Endothelial cell of umbilical vein (primary cell): ENCODE results near the gene ALOX15B. TPM values are rescaled to one million over a fixed set of nuclear protein-coding genes. Genes with fewer than 3 reads are reported as not detected.
"Not testable (repeated sequence)": the region's sequence is repeated elsewhere in the genome, so short reads cannot be mapped to it uniquely, and the experiment has no call there.

Experiments
- BruUV-seq: library from RNA; stranded (reverse); fragments of 400-500 nt; replicated peaks from 2 replicates; lab custom pipeline; 2021; lab: Mats Ljungman, UMichigan
- CTCF ChIA-PET: fragments of 300-600, 350-600 bp; sonication (Branson Sonifier 250); formaldehyde crosslinking; loops from one replicate; lab custom pipeline; 2021; ENCODE audit warnings: antibody characterized with exemption, inconsistent platforms; lab: Charles Lee
- POLR2A ChIA-PET: fragments of 300-600, 350-600 bp; sonication (Branson Sonifier 250); formaldehyde crosslinking; loops from one replicate; lab custom pipeline; 2021; ENCODE audit warnings: antibody characterized with exemption, inconsistent platforms; lab: Charles Lee
- DNase-seq: peaks from one replicate; pipeline ENCODE4 v3.0.0-alpha.2; 2011; ENCODE audit warnings: low read depth, low spot score
- FAIRE-seq: peaks from 2 replicates; lab custom pipeline; 2011; peaks lifted over from hg19 to GRCh38; lab: Jason Lieb, UNC
- H2AFZ ChIP-seq: 2 replicates; pipeline ENCODE4 v1.6.0; 2012; ENCODE audit warnings: low read depth, low read length, control low read depth, inconsistent platforms
- H3K27ac ChIP-seq: 2 replicates; pipeline ENCODE4 v1.5.1; 2011; ENCODE audit warnings: low read depth, mild to moderate bottlenecking, control low read depth, low read length, moderate library complexity; ENCODE audit not compliant: insufficient read depth
- H3K27me3 ChIP-seq, 2 experiments: 2 replicates each; pipeline versions ENCODE4 v1.6.0 to v1.6.1; 2011; ENCODE audit warnings: low read length in 2 of 2, mixed read lengths in 1 of 2; ENCODE audit not compliant: control insufficient read depth in 2 of 2, insufficient read depth in 2 of 2
- H3K36me3 ChIP-seq, 2 experiments: 2 replicates in 1 of 2; 3 replicates in 1 of 2; pipeline ENCODE4 v1.5.1; 2011; ENCODE audit warnings: low read length in 2 of 2, mild to moderate bottlenecking in 1 of 2, moderate library complexity in 1 of 2; ENCODE audit not compliant: control insufficient read depth in 2 of 2, insufficient read depth in 2 of 2; ENCODE audit errors: extremely low read depth in 1 of 2
- H3K4me1 ChIP-seq: 3 replicates; pipeline ENCODE4 v1.5.1; 2011; ENCODE audit warnings: mild to moderate bottlenecking, low read length; ENCODE audit not compliant: control insufficient read depth, insufficient read depth; ENCODE audit errors: extremely low read depth
- H3K4me2 ChIP-seq: 2 replicates; pipeline ENCODE4 v1.6.1; 2011; ENCODE audit warnings: low read length, control low read depth, mixed read lengths; ENCODE audit not compliant: insufficient read depth
- H3K4me3 ChIP-seq, 3 experiments: fragments of 200-600 bp in 1 of 3; sonication (generic), shearing (Covaris generic) in 1 of 3; replicated peaks in 1 of 3; 2 replicates each; pipeline ENCODE4 v1.5.1; 2011 to 2016; ENCODE audit warnings: control low read depth in 3 of 3, low read length in 3 of 3, mild to moderate bottlenecking in 2 of 3, inconsistent platforms in 1 of 3, low read depth in 1 of 3, moderate library complexity in 1 of 3; ENCODE audit not compliant: insufficient read depth in 1 of 3
- H3K79me2 ChIP-seq: 2 replicates; pipeline ENCODE4 v1.6.0; 2012; ENCODE audit warnings: low read length, inconsistent platforms; ENCODE audit not compliant: control insufficient read depth, insufficient read depth
- H3K9ac ChIP-seq: replicated peaks from 2 replicates; pipeline ENCODE3; 2011; ENCODE audit warnings: low read length, control low read depth; ENCODE audit not compliant: insufficient read depth; ENCODE audit errors: extremely low read depth
- H3K9me1 ChIP-seq: replicated peaks from 3 replicates; pipeline ENCODE4 v1.6.0; 2011; ENCODE audit warnings: mild to moderate bottlenecking, low read length; ENCODE audit not compliant: control insufficient read depth, insufficient read depth; ENCODE audit errors: extremely low read depth
- H3K9me3 ChIP-seq: replicated peaks from 2 replicates; pipeline ENCODE4 v1.5.1; 2012; ENCODE audit warnings: low read length, inconsistent platforms; ENCODE audit not compliant: control insufficient read depth, insufficient read depth
- H4K20me1 ChIP-seq: replicated peaks from 2 replicates; pipeline ENCODE3; 2011; ENCODE audit warnings: mild to moderate bottlenecking, low read length; ENCODE audit not compliant: control insufficient read depth, insufficient read depth; ENCODE audit errors: extremely low read depth
- CTCF ChIP-seq, 2 donors: IDR thresholded peaks; 1 replicate in 1 of 2; 2 replicates in 1 of 2; pipeline ENCODE4 v1.5.1; 2011; ENCODE audit warnings: low read length in 2 of 2, mild to moderate bottlenecking in 2 of 2, moderate library complexity in 2 of 2, control low read depth in 1 of 2, inconsistent platforms in 1 of 2, low read depth in 1 of 2; ENCODE audit not compliant: insufficient read depth in 1 of 2; ENCODE audit errors: extremely low read depth in 1 of 2
- EZH2 ChIP-seq: IDR thresholded peaks from 2 replicates; pipeline ENCODE4 v1.6.1; 2012; ENCODE audit warnings: borderline replicate concordance, low read depth, mild to moderate bottlenecking, moderate library complexity, low read length, inconsistent platforms; ENCODE audit not compliant: severe bottlenecking
- FOS ChIP-seq: IDR thresholded peaks from 2 replicates; pipeline ENCODE4 v1.6.1; 2011; ENCODE audit warnings: mild to moderate bottlenecking, low read length, moderate library complexity, borderline replicate concordance; ENCODE audit not compliant: insufficient read depth
- GATA2 ChIP-seq: IDR thresholded peaks from 2 replicates; pipeline ENCODE4 v1.7.0; 2011; ENCODE audit warnings: low read depth, mild to moderate bottlenecking, moderate library complexity, mixed read lengths, low read length; ENCODE audit not compliant: insufficient read length, insufficient read depth
- JUN ChIP-seq: IDR thresholded peaks from 2 replicates; pipeline ENCODE4 v1.6.1; 2011; ENCODE audit warnings: borderline replicate concordance, low read depth; ENCODE audit not compliant: insufficient read length, insufficient read depth
- MYC ChIP-seq: IDR thresholded peaks from one replicate; pipeline ENCODE4 v1.6.1; 2011; ENCODE audit warnings: mild to moderate bottlenecking, low read depth, low read length
- POLR2A ChIP-seq: IDR thresholded peaks from 2 replicates; pipeline ENCODE4 v1.6.1; 2012; ENCODE audit warnings: low read depth, mild to moderate bottlenecking, control low read depth, low read length
- POLR2AphosphoS5 ChIP-seq: IDR thresholded peaks from 2 replicates; pipeline ENCODE4 v1.6.1; 2012; ENCODE audit warnings: low read depth, mild to moderate bottlenecking, control low read depth, low read length, moderate library complexity; ENCODE audit not compliant: insufficient read depth
- dilution Hi-C: fragments of 300-500 bp; cut with MboI; formaldehyde crosslinking; loops from one replicate; pipeline ENCODE4 v1.15.0; 2019; ENCODE audit warnings: low sequenced_read_pairs; ENCODE audit not compliant: extremely low pct_ligation_motif_present
- intact Hi-C: fragments of 100-400 bp; cut with micrococcal nuclease; formaldehyde crosslinking; loops from one replicate; pipeline ENCODE4 v1.10.0; 2022
- polyA plus RNA-seq, 4 experiments: library from polyadenylated mRNA; depleted of rRNA in 3 of 4; stranded (reverse) in 3 of 4; unstranded in 1 of 4; fragments of >200 nt; gene quantifications; 2 replicates each; pipeline versions ENCODE4 v1.2.1 to v1.2.3, GENCODE V29; 2011 to 2012; ENCODE audit warnings: missing spikeins in 1 of 4
- total RNA-seq: library from RNA; stranded (reverse); gene quantifications from 2 replicates; pipeline ENCODE4 v1.2.3, GENCODE V29; 2021
- TF ChIP-seq, protein P1 (sequence below): IDR thresholded peaks from 2 replicates; pipeline ENCODE4 v1.6.1; 2011; ENCODE audit not compliant: insufficient read depth, insufficient read length

The ALOX15B gene
- total and polyA plus RNA-seq, 2 donors (not counting 3 experiments of a cell fraction or from before 2014, with no cell fraction given): not detected

GRCh38 chr17:8076502-8077266 lies 37.8 kb downstream of the ALOX15B start:
- TF ChIP-seq POLR2AphosphoS5 (no peak), JUN (no peak), EZH2 (no peak), FOS (no peak), CTCF (IDR thresholded peaks at IDR 0.05; ENCODE audit: extremely low read depth in 1 of 2, insufficient read depth in 1 of 2, low read depth in 1 of 2, low read length in 2 of 2) (no peak), GATA2 (no peak), MYC (no peak), POLR2A (no peak)
- TF ChIP-seq, protein P1, sequence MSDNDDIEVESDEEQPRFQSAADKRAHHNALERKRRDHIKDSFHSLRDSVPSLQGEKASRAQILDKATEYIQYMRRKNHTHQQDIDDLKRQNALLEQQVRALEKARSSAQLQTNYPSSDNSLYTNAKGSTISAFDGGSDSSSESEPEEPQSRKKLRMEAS: no peak
- FAIRE-seq: no peak
- no peaks in the 10 kb centered on the region for H3K9me3 ChIP-seq
- dilution Hi-C loops: no loop called here
- H3K27me3 ChIP-seq: peaks cover 30 to 40% of the 10 kb centered on the region in 2 experiments
- BruUV-seq: no TSS peak
- no peaks in the 10 kb centered on the region for H3K79me2 ChIP-seq
- no peak overlapping the region for H2AFZ ChIP-seq
- H3K27ac ChIP-seq: no peak overlapping the region
- H3K4me2 ChIP-seq: no peak overlapping the region
- no peaks in the 10 kb centered on the region for H3K36me3 ChIP-seq
- no peak overlapping the region for H3K9ac ChIP-seq
- intact Hi-C loops: no loop called here
- H3K4me3 ChIP-seq: no peak overlapping the region
- H3K9me1 ChIP-seq: no peaks in the 10 kb centered on the region
- ChIA-PET CTCF (interaction anchor here (1.0 to 4.6 kb wide), 6 partner anchors 9 to 43 kb away, joined by 3 to 158 read pairs (median 5); partner anchors contain the start of gene ALOXE3), POLR2A (no interaction called here)
- DNase-seq: no peak
- no peaks in the 10 kb centered on the region for H4K20me1 ChIP-seq
- peaks cover 6% of the 10 kb centered on the region for H3K4me1 ChIP-seq

DNA sequence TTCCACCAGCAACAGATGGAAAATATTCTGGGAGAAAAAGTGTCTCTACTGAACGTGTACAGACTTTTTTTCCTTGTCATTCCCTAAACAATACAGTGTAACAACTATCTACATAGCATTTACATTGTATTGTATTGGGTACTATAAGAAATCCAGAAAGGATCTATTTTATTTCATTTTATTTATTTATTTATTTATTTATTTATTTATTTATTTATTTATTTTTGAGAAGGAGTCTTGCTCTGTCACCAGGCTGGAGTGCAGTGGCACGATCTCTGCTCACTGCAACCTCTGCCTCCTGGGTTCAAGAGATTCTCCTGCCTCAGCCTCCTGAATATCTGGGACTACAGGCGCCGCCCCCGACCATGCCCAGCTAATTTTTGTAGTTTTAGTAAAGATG lies 39.1 kb downstream of the ALOX15B start:
- not testable (repeated sequence) for BruUV-seq

More for the DNA sequence above, 39.1 kb downstream of the ALOX15B start:
- POLR2A ChIA-PET, H3K9me3 ChIP-seq, H3K36me3 ChIP-seq, H4K20me1 ChIP-seq, H3K9me1 ChIP-seq, H3K27ac ChIP-seq, DNase-seq, H3K9ac ChIP-seq, intact Hi-C loops, H3K4me3 ChIP-seq, H3K79me2 ChIP-seq, H3K4me2 ChIP-seq, H3K4me1 ChIP-seq, FAIRE-seq, dilution Hi-C loops, H2AFZ ChIP-seq: not testable (repeated sequence)
- peaks cover 29 to 34% of the 10 kb centered on the region in 2 experiments for H3K27me3 ChIP-seq
- CTCF ChIA-PET: interaction anchor here (0.6 to 2.1 kb wide), 6 partner anchors 9 to 314 kb away, joined by 3 to 14 read pairs (median 4); partner anchors contain the start of gene ALOX12B
